HG02981 (cell line): ENCODE results near the gene SLC37A1.

Source experiments
- ATAC-seq: cut with Tn5 transposase; IDR thresholded peaks from one replicate; pipeline ENCODE4 v1.9.1; 2021; ENCODE audit warnings: mild to moderate bottlenecking, moderate library complexity; ENCODE audit not compliant: unreplicated experiment

Gene SLC37A1

GRCh38 chr21:42558846-42559245 is 45.2 kb downstream of the SLC37A1 start:
- no peak for ATAC-seq

- no peak for ATAC-seq
Measured at GRCh38 chr21:42559326-42559725, 45.7 kb downstream of the SLC37A1 start.

- ATAC-seq: no peak
Measured at GRCh38 chr21:42560517-42561179, 47.0 kb downstream of the SLC37A1 start.

- ATAC-seq: no peak
Measured at GRCh38 chr21:42561762-42562650, 48.4 kb downstream of the SLC37A1 start.

GRCh38 chr21:42562816-42563215 is 49.2 kb downstream of the SLC37A1 start:
- no peak for ATAC-seq

- no peak for ATAC-seq
Measured at GRCh38 chr21:42563261-42563660, 49.6 kb downstream of the SLC37A1 start.

GRCh38 chr21:42563686-42564085 is 50.0 kb downstream of the SLC37A1 start:
- ATAC-seq: no peak

- ATAC-seq: no peak
Measured at GRCh38 chr21:42564561-42564971, 50.9 kb downstream of the SLC37A1 start.

GRCh38 chr21:42565206-42565810 is 51.7 kb downstream of the SLC37A1 start:
- ATAC-seq: no peak

GRCh38 chr21:42565886-42566523 is 52.4 kb downstream of the SLC37A1 start:
- ATAC-seq: no peak

- ATAC-seq: no peak
Measured at GRCh38 chr21:42566524-42567213, 53.0 kb downstream of the SLC37A1 start.

- no peak for ATAC-seq
Measured at GRCh38 chr21:42567214-42567555, 53.5 kb downstream of the SLC37A1 start.

GRCh38 chr21:42567861-42568260 is 54.2 kb downstream of the SLC37A1 start:
- no peak for ATAC-seq

GRCh38 chr21:42568376-42568775 is 54.7 kb downstream of the SLC37A1 start:
- no peak for ATAC-seq

GRCh38 chr21:42568866-42569731 is 55.4 kb downstream of the SLC37A1 start:
- no peak for ATAC-seq

- no peak for ATAC-seq
Measured at GRCh38 chr21:42569732-42570301, 56.2 kb downstream of the SLC37A1 start.

GRCh38 chr21:42570362-42570761 is 56.7 kb downstream of the SLC37A1 start:
- ATAC-seq: no peak

GRCh38 chr21:42570841-42571387 is 57.3 kb downstream of the SLC37A1 start:
- no peak for ATAC-seq
